HEK293 (cell line): ENCODE data around the gene PACSIN2.

Source experiments
- CTCF ChIP-seq: fragments of 450-650 bp; formaldehyde crosslinking; IDR thresholded peaks from 2 replicates; pipeline ENCODE4 v1.5.1; 2016; ENCODE audit warnings: missing biosample characterization, missing genetic modification characterization
- EGR2 ChIP-seq: fragments of 450-650 bp; formaldehyde crosslinking; IDR thresholded peaks from 2 replicates; pipeline ENCODE4 v1.5.1; 2016; ENCODE audit warnings: low read depth, missing biosample characterization, missing genetic modification characterization
- MZF1 ChIP-seq: fragments of 450-650 bp; formaldehyde crosslinking; IDR thresholded peaks from 2 replicates; pipeline ENCODE4 v1.5.1; 2017; ENCODE audit warnings: missing biosample characterization, missing genetic modification characterization, borderline replicate concordance
- SP2 ChIP-seq: fragments of 450-650 bp; formaldehyde crosslinking; IDR thresholded peaks from 2 replicates; pipeline ENCODE4 v1.5.1; 2016; ENCODE audit warnings: missing biosample characterization, missing genetic modification characterization
- ZNF473 ChIP-seq: fragments of 450-650 bp; formaldehyde crosslinking; IDR thresholded peaks from 2 replicates; pipeline ENCODE4 v1.5.1; 2017; ENCODE audit warnings: missing biosample characterization, missing genetic modification characterization
- ZNF791 ChIP-seq: fragments of 450-650 bp; formaldehyde crosslinking; IDR thresholded peaks from 2 replicates; pipeline ENCODE4 v1.5.1; 2016; ENCODE audit warnings: missing biosample characterization, missing genetic modification characterization

- TF ChIP-seq SP2 (no peak), CTCF (tag by site-specific recombination) (no peak), ZNF473 (tag by site-specific recombination) (no peak), MZF1 (no peak), ZNF791 (tag by site-specific recombination) (no peak), EGR2 (no peak)
Observed at GRCh38 chr22:42963231-42963595, 51.7 kb downstream of the PACSIN2 start.
